GM21515 (cell line): ENCODE data around the gene LRPPRC.

ENCODE experiments used
- ATAC-seq: cut with Tn5 transposase; IDR thresholded peaks from one replicate; pipeline ENCODE4 v1.9.1; 2021; ENCODE audit not compliant: unreplicated experiment

The LRPPRC gene

GRCh38 chr2:43980902-43981301 lies 14.9 kb downstream of the LRPPRC start:
- no peak for ATAC-seq

GRCh38 chr2:43977677-43978375 lies 18.0 kb downstream of the LRPPRC start:
- ATAC-seq = no peak

GRCh38 chr2:43960921-43961320 lies 34.9 kb downstream of the LRPPRC start:
- ATAC-seq = no peak

GRCh38 chr2:43958397-43959275 lies 37.2 kb downstream of the LRPPRC start:
- ATAC-seq = no peak

- ATAC-seq = no peak
Measured at GRCh38 chr2:43950383-43951008, 45.3 kb downstream of the LRPPRC start.

GRCh38 chr2:43948370-43948769 lies 47.4 kb downstream of the LRPPRC start:
- no peak for ATAC-seq

- ATAC-seq = no peak
Measured at GRCh38 chr2:43946685-43947084, 49.1 kb downstream of the LRPPRC start.

GRCh38 chr2:43945439-43945838 lies 50.4 kb downstream of the LRPPRC start:
- no peak for ATAC-seq

GRCh38 chr2:43944915-43945314 lies 50.9 kb downstream of the LRPPRC start:
- no peak for ATAC-seq

- ATAC-seq = no peak
Measured at GRCh38 chr2:43943809-43944452, 51.9 kb downstream of the LRPPRC start.

GRCh38 chr2:43943323-43943722 lies 52.5 kb downstream of the LRPPRC start:
- no peak for ATAC-seq

GRCh38 chr2:43942881-43943280 lies 52.9 kb downstream of the LRPPRC start:
- no peak for ATAC-seq

GRCh38 chr2:43941966-43942365 lies 53.8 kb downstream of the LRPPRC start:
- ATAC-seq = no peak

- ATAC-seq = no peak
Measured at GRCh38 chr2:43941359-43941758, 54.4 kb downstream of the LRPPRC start.

- ATAC-seq = no peak
Measured at GRCh38 chr2:43939695-43940256, 56.0 kb downstream of the LRPPRC start.

GRCh38 chr2:43937269-43937820 lies 58.4 kb downstream of the LRPPRC start:
- ATAC-seq = no peak

GRCh38 chr2:43934567-43934966 lies 61.2 kb downstream of the LRPPRC start:
- no peak for ATAC-seq

- ATAC-seq = no peak
Measured at GRCh38 chr2:43931293-43931692, 64.5 kb downstream of the LRPPRC start.

GRCh38 chr2:43927442-43927841 lies 68.3 kb downstream of the LRPPRC start:
- ATAC-seq = no peak

- ATAC-seq = no peak
Measured at GRCh38 chr2:43925431-43925830, 70.4 kb downstream of the LRPPRC start.

- ATAC-seq = no peak
Measured at GRCh38 chr2:43924463-43924862, 71.3 kb downstream of the LRPPRC start.
